Measurements from ENCODE around the gene GBGT1. TPM values are rescaled to one million over a fixed set of nuclear protein-coding genes. Genes with fewer than 3 reads are reported as not detected.

GBGT1 gene
- total RNA-seq, 1 experiment from 2014 or later: 1.8 TPM

DNA sequence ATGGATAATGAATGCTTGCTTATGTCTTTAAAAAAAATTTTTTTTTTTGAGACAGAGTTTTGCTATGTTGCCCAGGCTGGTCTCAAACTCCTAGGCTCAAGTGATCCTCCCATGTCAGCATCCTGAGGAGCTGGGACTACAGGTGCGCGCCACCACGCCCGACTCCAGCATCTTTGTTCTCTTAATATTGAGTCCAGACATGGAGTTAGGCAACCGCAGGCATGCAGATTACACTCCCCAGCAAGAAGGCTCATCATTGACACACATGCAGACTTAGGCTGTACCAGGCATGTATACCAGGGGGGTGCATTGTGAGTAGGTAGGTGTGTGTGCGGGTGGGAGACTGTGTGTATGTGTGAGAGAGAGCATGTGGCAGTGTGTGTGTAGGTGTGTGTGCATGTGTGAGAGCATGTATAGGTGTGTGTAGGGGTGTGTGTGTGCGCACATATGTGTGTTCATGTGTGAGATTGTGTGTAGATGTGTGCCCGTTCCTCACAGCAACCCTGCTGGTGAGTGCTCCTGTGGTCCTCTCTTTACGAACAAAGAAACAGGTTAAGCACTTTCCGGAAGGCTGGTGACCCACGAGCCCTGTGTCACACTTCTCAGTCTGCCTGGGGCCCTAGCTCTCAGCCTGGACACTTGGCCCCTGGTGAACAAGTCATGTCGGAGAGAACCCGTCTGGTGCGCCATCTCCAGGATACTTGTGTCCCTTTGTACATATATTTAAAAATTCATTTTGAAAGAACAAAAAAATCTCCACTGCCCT lies 39.2 kb upstream of the GBGT1 start:
- Histone ChIP-seq H3K4me3 (ENCODE audit: low read depth in 2 of 2, low read length in 2 of 2) (no peak overlapping the region), H3K36me3 (ENCODE audit: control insufficient read depth, insufficient read depth, low read length) (no peaks in the 10 kb centered on the region), H3K27ac (ENCODE audit: low read length) (no peak overlapping the region), H3K4me1 (ENCODE audit: control insufficient read depth, insufficient read depth, low read length) (no peaks in the 10 kb centered on the region), H3K9me3 (ENCODE audit: control insufficient read depth, insufficient read depth, low read depth, low read length) (no peaks in the 10 kb centered on the region), H3K27me3 (ENCODE audit: control insufficient read depth, insufficient read depth, low read length) (no peaks in the 10 kb centered on the region)
- no TSS peak for BruUV-seq (replicated peaks)
- TF ChIP-seq POLR2AphosphoS5 (IDR thresholded peaks at IDR 0.05; ENCODE audit: low read depth, low read length) (no peak), TCF7L2 (IDR thresholded peaks at IDR 0.05; ENCODE audit: low read depth, low read length) (no peak)
- TF ChIP-seq, protein P1, sequence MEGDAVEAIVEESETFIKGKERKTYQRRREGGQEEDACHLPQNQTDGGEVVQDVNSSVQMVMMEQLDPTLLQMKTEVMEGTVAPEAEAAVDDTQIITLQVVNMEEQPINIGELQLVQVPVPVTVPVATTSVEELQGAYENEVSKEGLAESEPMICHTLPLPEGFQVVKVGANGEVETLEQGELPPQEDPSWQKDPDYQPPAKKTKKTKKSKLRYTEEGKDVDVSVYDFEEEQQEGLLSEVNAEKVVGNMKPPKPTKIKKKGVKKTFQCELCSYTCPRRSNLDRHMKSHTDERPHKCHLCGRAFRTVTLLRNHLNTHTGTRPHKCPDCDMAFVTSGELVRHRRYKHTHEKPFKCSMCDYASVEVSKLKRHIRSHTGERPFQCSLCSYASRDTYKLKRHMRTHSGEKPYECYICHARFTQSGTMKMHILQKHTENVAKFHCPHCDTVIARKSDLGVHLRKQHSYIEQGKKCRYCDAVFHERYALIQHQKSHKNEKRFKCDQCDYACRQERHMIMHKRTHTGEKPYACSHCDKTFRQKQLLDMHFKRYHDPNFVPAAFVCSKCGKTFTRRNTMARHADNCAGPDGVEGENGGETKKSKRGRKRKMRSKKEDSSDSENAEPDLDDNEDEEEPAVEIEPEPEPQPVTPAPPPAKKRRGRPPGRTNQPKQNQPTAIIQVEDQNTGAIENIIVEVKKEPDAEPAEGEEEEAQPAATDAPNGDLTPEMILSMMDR (IDR thresholded peaks at IDR 0.05): no peak
- CTCF ChIA-PET: interaction anchor here (0.6 kb wide), 1 partner anchor 73 kb away, joined by 3 read pairs; no protein-coding TSS in a partner anchor
- intact Hi-C loops (cut with micrococcal nuclease; ENCODE audit: unreplicated experiment): no loop called here
- in situ Hi-C loops (cut with HindIII; ENCODE audit: low pct_unique_long_range_greater_than_20kb, low sequenced_read_pairs): no loop called here
- ATAC-seq (no peak), DNase-seq (ENCODE audit: low read depth, low spot score) (no peak)
- POLR2A ChIA-PET: no interaction called here

DNA sequence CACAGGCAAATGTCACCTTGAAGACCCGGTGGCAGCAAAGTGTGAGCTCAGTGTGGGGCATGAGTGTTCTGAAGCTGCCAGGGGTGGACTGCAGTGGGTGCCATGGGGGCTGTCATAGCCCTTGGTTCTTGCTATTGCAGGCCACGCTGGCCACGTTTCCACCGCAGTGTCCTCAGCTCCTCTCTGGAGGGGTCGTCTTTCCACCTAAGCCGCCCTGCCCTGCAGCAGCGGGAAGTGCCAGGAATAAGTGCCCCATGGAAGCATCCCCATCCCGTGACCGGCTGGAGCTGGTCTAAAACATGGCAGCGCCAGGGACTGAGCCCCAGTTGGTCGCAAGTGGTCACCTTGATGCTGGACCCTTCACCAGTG lies 38.4 kb upstream of the GBGT1 start:
- ATAC-seq (no peak), DNase-seq (ENCODE audit: low read depth, low spot score) (no peak)
- TF ChIP-seq, protein P2, sequence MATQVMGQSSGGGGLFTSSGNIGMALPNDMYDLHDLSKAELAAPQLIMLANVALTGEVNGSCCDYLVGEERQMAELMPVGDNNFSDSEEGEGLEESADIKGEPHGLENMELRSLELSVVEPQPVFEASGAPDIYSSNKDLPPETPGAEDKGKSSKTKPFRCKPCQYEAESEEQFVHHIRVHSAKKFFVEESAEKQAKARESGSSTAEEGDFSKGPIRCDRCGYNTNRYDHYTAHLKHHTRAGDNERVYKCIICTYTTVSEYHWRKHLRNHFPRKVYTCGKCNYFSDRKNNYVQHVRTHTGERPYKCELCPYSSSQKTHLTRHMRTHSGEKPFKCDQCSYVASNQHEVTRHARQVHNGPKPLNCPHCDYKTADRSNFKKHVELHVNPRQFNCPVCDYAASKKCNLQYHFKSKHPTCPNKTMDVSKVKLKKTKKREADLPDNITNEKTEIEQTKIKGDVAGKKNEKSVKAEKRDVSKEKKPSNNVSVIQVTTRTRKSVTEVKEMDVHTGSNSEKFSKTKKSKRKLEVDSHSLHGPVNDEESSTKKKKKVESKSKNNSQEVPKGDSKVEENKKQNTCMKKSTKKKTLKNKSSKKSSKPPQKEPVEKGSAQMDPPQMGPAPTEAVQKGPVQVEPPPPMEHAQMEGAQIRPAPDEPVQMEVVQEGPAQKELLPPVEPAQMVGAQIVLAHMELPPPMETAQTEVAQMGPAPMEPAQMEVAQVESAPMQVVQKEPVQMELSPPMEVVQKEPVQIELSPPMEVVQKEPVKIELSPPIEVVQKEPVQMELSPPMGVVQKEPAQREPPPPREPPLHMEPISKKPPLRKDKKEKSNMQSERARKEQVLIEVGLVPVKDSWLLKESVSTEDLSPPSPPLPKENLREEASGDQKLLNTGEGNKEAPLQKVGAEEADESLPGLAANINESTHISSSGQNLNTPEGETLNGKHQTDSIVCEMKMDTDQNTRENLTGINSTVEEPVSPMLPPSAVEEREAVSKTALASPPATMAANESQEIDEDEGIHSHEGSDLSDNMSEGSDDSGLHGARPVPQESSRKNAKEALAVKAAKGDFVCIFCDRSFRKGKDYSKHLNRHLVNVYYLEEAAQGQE (IDR thresholded peaks at IDR 0.05; ENCODE audit: insufficient read depth in 1 of 2, low read depth in 2 of 2, low read length in 1 of 2): no peak
- TF ChIP-seq SIN3A (IDR thresholded peaks at IDR 0.05; ENCODE audit: borderline replicate concordance, insufficient read depth, low read depth, low read length) (no peak), POLR2AphosphoS5 (IDR thresholded peaks at IDR 0.05; ENCODE audit: low read depth, low read length) (no peak), TCF7L2 (IDR thresholded peaks at IDR 0.05; ENCODE audit: low read depth, low read length) (no peak)
- TF ChIP-seq, protein P1 (IDR thresholded peaks at IDR 0.05): no peak
- Histone ChIP-seq H3K9me3 (ENCODE audit: control insufficient read depth, insufficient read depth, low read depth, low read length) (no peaks in the 10 kb centered on the region), H3K27ac (ENCODE audit: low read length) (no peak overlapping the region), H3K4me1 (ENCODE audit: control insufficient read depth, insufficient read depth, low read length) (no peaks in the 10 kb centered on the region), H3K36me3 (ENCODE audit: control insufficient read depth, insufficient read depth, low read length) (no peaks in the 10 kb centered on the region), H3K4me3 (ENCODE audit: low read depth in 2 of 2, low read length in 2 of 2) (no peak overlapping the region), H3K27me3 (ENCODE audit: control insufficient read depth, insufficient read depth, low read length) (no peaks in the 10 kb centered on the region)
- POLR2A ChIA-PET: no interaction called here
- no TSS peak for BruUV-seq (replicated peaks)
- CTCF ChIA-PET: no interaction called here
- intact Hi-C loops (cut with micrococcal nuclease; ENCODE audit: unreplicated experiment) (no loop called here), in situ Hi-C loops (cut with HindIII; ENCODE audit: low pct_unique_long_range_greater_than_20kb, low sequenced_read_pairs) (no loop called here)

Data from Panc1 (cell line).